OCI-LY3 (cell line): ENCODE results near the gene NABP2.

ENCODE experiments used
- H2AFZ ChIP-seq: fragments of 200-600, 300-600 bp; shearing (Covaris generic); 2 replicates; pipeline ENCODE4 v1.6.0; 2014; ENCODE audit warnings: antibody characterized with exemption, low read depth, low read length
- H3K27ac ChIP-seq: fragments of 200-600, 300-600 bp; sonication (generic); 2 replicates; pipeline ENCODE4 v1.5.1; 2014; ENCODE audit warnings: mild to moderate bottlenecking, low read length, moderate library complexity, mixed read lengths
- H3K27me3 ChIP-seq: fragments of 200-600, 300-600 bp; sonication (generic); 2 replicates; pipeline ENCODE4 v1.6.1; 2014; ENCODE audit warnings: low read depth, low read length, mixed read lengths
- H3K36me3 ChIP-seq: fragments of 200-600, 300-600 bp; sonication (generic); replicated peaks from 2 replicates; pipeline ENCODE3; 2014; ENCODE audit warnings: low read depth, low read length, mixed read lengths
- H3K4me1 ChIP-seq: fragments of 300-600, 200-600 bp; sonication (generic); 2 replicates; pipeline ENCODE4 v1.6.1; 2014; ENCODE audit warnings: low read length, mixed read lengths
- H3K4me2 ChIP-seq: fragments of 200-600, 300-600 bp; sonication (generic); 2 replicates; pipeline ENCODE4 v1.6.1; 2014; ENCODE audit warnings: low read length, mixed read lengths
- H3K4me3 ChIP-seq: fragments of 300-600, 200-600 bp; sonication (generic); 2 replicates; pipeline ENCODE4 v1.5.1; 2014; ENCODE audit warnings: antibody characterized with exemption, mild to moderate bottlenecking, low read length, moderate library complexity
- H3K79me2 ChIP-seq: fragments of 300-600, 200-600 bp; shearing (Covaris generic); 2 replicates; pipeline ENCODE4 v1.6.1; 2014; ENCODE audit warnings: mild to moderate bottlenecking, low read length, mixed read lengths
- H3K9ac ChIP-seq: fragments of 300-600, 200-600 bp; shearing (Covaris generic); 2 replicates; pipeline ENCODE4 v1.6.0; 2014; ENCODE audit warnings: mild to moderate bottlenecking, low read length, moderate library complexity
- H3K9me3 ChIP-seq: fragments of 200-600, 300-600 bp; shearing (Covaris generic); 2 replicates; pipeline ENCODE4 v1.6.1; 2014; ENCODE audit warnings: low read length, mixed read lengths; ENCODE audit not compliant: insufficient read depth
- H4K20me1 ChIP-seq: fragments of 200-600, 300-600 bp; sonication (generic); 2 replicates; pipeline ENCODE4 v1.6.1; 2016; ENCODE audit warnings: low read length, mixed read lengths; ENCODE audit not compliant: insufficient read depth
- CTCF ChIP-seq: fragments of 200-600, 300-600 bp; sonication (generic); IDR thresholded peaks from 2 replicates; pipeline ENCODE4 v1.5.1; 2014; ENCODE audit warnings: antibody characterized with exemption, low read length, low read depth
- EZH2phosphoT487 ChIP-seq: fragments of 200-600 bp; shearing (Covaris generic); IDR thresholded peaks from 2 replicates; pipeline ENCODE4 v1.6.1; 2018; ENCODE audit warnings: antibody characterized with exemption, mixed run types, low read depth

NABP2 gene

GRCh38 chr12:56224102-56224701 lies at the start of gene NABP2:
Gene NABP2 (plus strand): TSS chr12:56224342. CDS start chr12:56224857, 515 bp downstream.
- Histone ChIP-seq H3K4me2 (peak within 1 kb of the TSS; percentile 94), H3K9me3 (no peaks in the 10 kb centered on the region), H3K27me3 (no peaks in the 10 kb centered on the region), H3K79me2 (peaks cover 37% of the 10 kb centered on the region), H4K20me1 (peaks cover 5% of the 10 kb centered on the region; the same call in 1 of the 2 replicates), H3K4me1 (peaks cover 26% of the 10 kb centered on the region), H3K4me3 (peak within 1 kb of the TSS; percentile 87), H3K9ac (peak within 1 kb of the TSS; percentile 89), H3K36me3 (no peaks in the 10 kb centered on the region), H3K27ac (peak within 1 kb of the TSS; percentile 57), H2AFZ (peak within 1 kb of the TSS; percentile 73)
- TF ChIP-seq EZH2phosphoT487 (no peak), CTCF (peak; percentile 83)

- Histone ChIP-seq H2AFZ (no peak overlapping the region), H3K4me2 (no peak overlapping the region), H3K27ac (no peak overlapping the region), H3K36me3 (peaks cover 41% of the 10 kb centered on the region), H3K79me2 (no peaks in the 10 kb centered on the region), H3K27me3 (no peaks in the 10 kb centered on the region), H3K4me3 (no peak overlapping the region), H3K4me1 (no peaks in the 10 kb centered on the region), H4K20me1 (no peaks in the 10 kb centered on the region), H3K9ac (no peak overlapping the region), H3K9me3 (no peaks in the 10 kb centered on the region)
- no peak for TF ChIP-seq CTCF
- TF ChIP-seq EZH2phosphoT487 = no peak
Observed at GRCh38 chr12:56178347-56178746, 45.8 kb upstream of the NABP2 start.

GRCh38 chr12:56186957-56187356 lies 37.2 kb upstream of the NABP2 start:
- H3K79me2 ChIP-seq = peaks cover 31% of the 10 kb centered on the region
- no peak overlapping the region for H3K4me3 ChIP-seq
- H3K36me3 ChIP-seq = peaks cover 31% of the 10 kb centered on the region

More at GRCh38 chr12:56186957-56187356, 37.2 kb upstream of the NABP2 start:
- H3K27me3 ChIP-seq = no peaks in the 10 kb centered on the region
- no peak overlapping the region for H3K9ac ChIP-seq
- no peak overlapping the region for H3K4me2 ChIP-seq
- no peak overlapping the region for H2AFZ ChIP-seq
- H4K20me1 ChIP-seq = peaks cover 9% of the 10 kb centered on the region; the same call in 1 of the 2 replicates
- peaks cover 14% of the 10 kb centered on the region for H3K4me1 ChIP-seq
- no peaks in the 10 kb centered on the region for H3K9me3 ChIP-seq
- no peak overlapping the region for H3K27ac ChIP-seq
- TF ChIP-seq CTCF (no peak), EZH2phosphoT487 (no peak)
